Measurements from ENCODE around the gene ERVH48-1.
"Not testable (repeated sequence)": the region's sequence is repeated elsewhere in the genome, so short reads cannot be mapped to it uniquely, and the experiment has no call there.

DNA sequence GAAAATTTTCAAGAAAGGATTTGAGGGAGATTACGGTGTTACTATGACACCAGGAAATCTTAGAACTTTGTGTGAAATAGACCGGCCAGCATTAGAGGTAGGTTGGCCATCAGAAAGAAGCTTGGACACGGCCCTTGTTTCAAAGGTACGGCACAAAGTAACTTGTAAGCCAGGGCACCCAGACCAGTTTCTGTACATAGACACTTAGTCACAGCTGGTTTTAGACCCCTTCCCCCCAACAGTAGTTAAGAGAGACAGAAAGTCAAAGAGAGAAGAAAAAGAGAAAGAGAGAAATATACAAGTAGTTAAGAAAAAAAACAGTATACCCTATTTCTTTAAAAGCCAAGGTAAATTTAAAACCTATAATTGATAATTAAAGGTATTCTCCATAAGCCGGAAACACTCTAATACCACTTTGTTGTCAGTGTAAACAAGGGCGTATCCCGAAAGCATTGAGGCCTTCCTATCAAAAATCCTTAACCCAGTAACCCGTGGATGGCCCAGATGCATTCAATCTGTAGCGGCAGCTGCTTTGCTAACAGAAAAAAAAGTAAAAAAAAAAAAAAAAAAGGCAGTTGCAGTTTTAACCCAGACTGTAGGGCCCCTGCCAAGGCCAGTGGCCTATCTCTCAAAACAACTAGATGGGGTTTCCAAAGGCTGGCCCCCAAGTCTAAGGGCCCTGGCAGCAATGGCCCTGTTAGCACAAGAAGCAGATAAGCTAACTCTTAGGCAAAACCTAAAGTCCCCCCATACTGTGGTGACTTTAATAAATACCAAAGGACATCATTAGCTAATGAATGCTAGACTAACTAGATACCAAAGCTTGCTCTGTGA lies 7.9 kb upstream of the ERVH48-1 start:
- TF ChIP-seq, protein P1, sequence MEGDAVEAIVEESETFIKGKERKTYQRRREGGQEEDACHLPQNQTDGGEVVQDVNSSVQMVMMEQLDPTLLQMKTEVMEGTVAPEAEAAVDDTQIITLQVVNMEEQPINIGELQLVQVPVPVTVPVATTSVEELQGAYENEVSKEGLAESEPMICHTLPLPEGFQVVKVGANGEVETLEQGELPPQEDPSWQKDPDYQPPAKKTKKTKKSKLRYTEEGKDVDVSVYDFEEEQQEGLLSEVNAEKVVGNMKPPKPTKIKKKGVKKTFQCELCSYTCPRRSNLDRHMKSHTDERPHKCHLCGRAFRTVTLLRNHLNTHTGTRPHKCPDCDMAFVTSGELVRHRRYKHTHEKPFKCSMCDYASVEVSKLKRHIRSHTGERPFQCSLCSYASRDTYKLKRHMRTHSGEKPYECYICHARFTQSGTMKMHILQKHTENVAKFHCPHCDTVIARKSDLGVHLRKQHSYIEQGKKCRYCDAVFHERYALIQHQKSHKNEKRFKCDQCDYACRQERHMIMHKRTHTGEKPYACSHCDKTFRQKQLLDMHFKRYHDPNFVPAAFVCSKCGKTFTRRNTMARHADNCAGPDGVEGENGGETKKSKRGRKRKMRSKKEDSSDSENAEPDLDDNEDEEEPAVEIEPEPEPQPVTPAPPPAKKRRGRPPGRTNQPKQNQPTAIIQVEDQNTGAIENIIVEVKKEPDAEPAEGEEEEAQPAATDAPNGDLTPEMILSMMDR (IDR thresholded peaks at IDR 0.05): not testable (repeated sequence)
- TF ChIP-seq POLR2A (IDR thresholded peaks at IDR 0.05; ENCODE audit: low read length); JUN (IDR thresholded peaks at IDR 0.05); CHD2 (IDR thresholded peaks at IDR 0.05; ENCODE audit: low read length, partially characterized antibody); PHF8 (IDR thresholded peaks at IDR 0.05; ENCODE audit: borderline replicate concordance, low read depth); ZNF302 (CRISPR knock-in tag; IDR thresholded peaks at IDR 0.05); EP300 (IDR thresholded peaks at IDR 0.05); RCOR1 (IDR thresholded peaks at IDR 0.05; ENCODE audit: low read depth, low read length); ZFP36 (IDR thresholded peaks at IDR 0.05; ENCODE audit: borderline replicate concordance, partially characterized antibody); HDAC2 (IDR thresholded peaks at IDR 0.05): not testable (repeated sequence)
- TF ChIP-seq, protein P2, sequence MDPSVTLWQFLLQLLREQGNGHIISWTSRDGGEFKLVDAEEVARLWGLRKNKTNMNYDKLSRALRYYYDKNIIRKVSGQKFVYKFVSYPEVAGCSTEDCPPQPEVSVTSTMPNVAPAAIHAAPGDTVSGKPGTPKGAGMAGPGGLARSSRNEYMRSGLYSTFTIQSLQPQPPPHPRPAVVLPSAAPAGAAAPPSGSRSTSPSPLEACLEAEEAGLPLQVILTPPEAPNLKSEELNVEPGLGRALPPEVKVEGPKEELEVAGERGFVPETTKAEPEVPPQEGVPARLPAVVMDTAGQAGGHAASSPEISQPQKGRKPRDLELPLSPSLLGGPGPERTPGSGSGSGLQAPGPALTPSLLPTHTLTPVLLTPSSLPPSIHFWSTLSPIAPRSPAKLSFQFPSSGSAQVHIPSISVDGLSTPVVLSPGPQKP (IDR thresholded peaks at IDR 0.05; ENCODE audit: low read depth, low read length): not testable (repeated sequence)
- TF ChIP-seq, protein P3, sequence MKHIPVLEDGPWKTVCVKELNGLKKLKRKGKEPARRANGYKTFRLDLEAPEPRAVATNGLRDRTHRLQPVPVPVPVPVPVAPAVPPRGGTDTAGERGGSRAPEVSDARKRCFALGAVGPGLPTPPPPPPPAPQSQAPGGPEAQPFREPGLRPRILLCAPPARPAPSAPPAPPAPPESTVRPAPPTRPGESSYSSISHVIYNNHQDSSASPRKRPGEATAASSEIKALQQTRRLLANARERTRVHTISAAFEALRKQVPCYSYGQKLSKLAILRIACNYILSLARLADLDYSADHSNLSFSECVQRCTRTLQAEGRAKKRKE (CRISPR knock-in tag; IDR thresholded peaks at IDR 0.05; ENCODE audit: low read depth): not testable (repeated sequence)
